K562 (cell line): ENCODE results near the gene COL4A1. TPM values are rescaled to one million over a fixed set of nuclear protein-coding genes. Genes with fewer than 3 reads are reported as not detected.

Experiments
- ATAC-seq: fragments of 200-7000 bp; cut with Tn5 transposase; 3 replicates; pipeline ENCODE4 v1.9.1; 2020; ENCODE audit warnings: moderate library complexity
- BruUV-seq: library from RNA; stranded (reverse); fragments of 400-500 nt; replicated peaks from 2 replicates; lab custom pipeline; 2021; lab: Mats Ljungman, UMichigan
- CTCF ChIA-PET: fragments of 300-600 bp; formaldehyde crosslinking; extraction: SDS; loops from one replicate; lab custom pipeline; 2021; ENCODE audit warnings: low intra/inter-chr PET ratio; lab: Yijun Ruan, JAX
- POLR2A ChIA-PET: fragments of 300-600, 350-650 bp; sonication (Branson Sonifier 250); formaldehyde crosslinking; extraction: SDS; loops from one replicate; lab custom pipeline; 2021; ENCODE audit warnings: antibody characterized with exemption, inconsistent platforms; lab: Yijun Ruan, JAX
- DNase-seq, 4 experiments: peaks; one replicate each; pipeline versions ENCODE4 v3.0.0 to v3.0.0-alpha.2; 2011 to 2018; ENCODE audit warnings: low spot score in 3 of 4, mixed read lengths in 3 of 4; ENCODE audit errors: extremely low read depth in 1 of 4
- FAIRE-seq: peaks from 2 replicates; lab custom pipeline; 2011; peaks lifted over from hg19 to GRCh38; lab: Jason Lieb, UNC
- H2AFZ ChIP-seq: 2 replicates; pipeline ENCODE4 v1.6.0; 2011; ENCODE audit warnings: low read depth, low read length, control low read depth, inconsistent platforms
- H3K27ac ChIP-seq: fragments of 200-600 bp; 3 replicates; pipeline ENCODE4 v1.8.0; 2011; ENCODE audit warnings: low read depth, mild to moderate bottlenecking, control low read depth, inconsistent platforms, low read length, moderate library complexity, mixed read lengths; ENCODE audit errors: extremely low read depth
- H3K27me3 ChIP-seq, 2 experiments: fragments of 300-600 bp in 1 of 2; 2 replicates in 1 of 2; 3 replicates in 1 of 2; pipeline versions ENCODE4 v1.6.0 to v1.8.0; 2011; ENCODE audit warnings: inconsistent platforms in 2 of 2, low read length in 2 of 2, mild to moderate bottlenecking in 1 of 2, mixed read lengths in 1 of 2, moderate library complexity in 1 of 2; ENCODE audit not compliant: control insufficient read depth in 2 of 2, insufficient read depth in 2 of 2
- H3K36me3 ChIP-seq: fragments of 300-600 bp; 3 replicates; pipeline ENCODE4 v1.8.0; 2011; ENCODE audit warnings: mild to moderate bottlenecking, low read length, inconsistent platforms; ENCODE audit not compliant: control insufficient read depth, insufficient read depth
- H3K4me1 ChIP-seq, 2 experiments: fragments of 200-600 bp in 1 of 2; replicated peaks in 1 of 2; 2 replicates in 1 of 2; 3 replicates in 1 of 2; pipeline versions ENCODE4 v1.5.1 to v1.8.0; 2011; ENCODE audit warnings: inconsistent platforms in 2 of 2, low read length in 2 of 2, mild to moderate bottlenecking in 1 of 2, mixed read lengths in 1 of 2, moderate library complexity in 1 of 2; ENCODE audit not compliant: control insufficient read depth in 2 of 2, insufficient read depth in 2 of 2
- H3K4me2 ChIP-seq: 2 replicates; pipeline ENCODE4 v1.6.1; 2011; ENCODE audit warnings: low read length, control low read depth, inconsistent platforms, mixed read lengths; ENCODE audit not compliant: insufficient read depth
- H3K4me3 ChIP-seq: fragments of 200-600 bp; sonication (generic), shearing (Covaris generic); 2 replicates; pipeline ENCODE4 v1.5.1; 2016; ENCODE audit warnings: control low read depth, inconsistent platforms
- H3K79me2 ChIP-seq: fragments of 200-600 bp; 3 replicates; pipeline ENCODE4 v1.8.0; 2011; ENCODE audit warnings: low read length, inconsistent platforms; ENCODE audit not compliant: control insufficient read depth, insufficient read depth
- H3K9ac ChIP-seq, 2 experiments: 2 replicates each; pipeline versions ENCODE4 v1.6.0 to v1.6.1; 2011; ENCODE audit warnings: low read depth in 2 of 2, low read length in 2 of 2, control low read depth in 1 of 2, inconsistent platforms in 1 of 2, mild to moderate bottlenecking in 1 of 2, mixed read lengths in 1 of 2; ENCODE audit not compliant: insufficient read depth in 1 of 2
- H3K9me1 ChIP-seq: one replicate; pipeline ENCODE4 v1.6.0; 2011; ENCODE audit warnings: inconsistent platforms, mild to moderate bottlenecking, low read length, moderate library complexity; ENCODE audit not compliant: control insufficient read depth, insufficient read depth
- H3K9me3 ChIP-seq: replicated peaks from 2 replicates; pipeline ENCODE4 v1.5.1; 2011; ENCODE audit warnings: low read depth, low read length, inconsistent platforms; ENCODE audit not compliant: control insufficient read depth, insufficient read depth
- H4K20me1 ChIP-seq: replicated peaks from 2 replicates; pipeline ENCODE4 v1.6.1; 2011; ENCODE audit warnings: low read length, inconsistent platforms, mixed read lengths; ENCODE audit not compliant: control insufficient read depth, insufficient read depth
- ARHGAP35 ChIP-seq: fragments of 450-650 bp; IDR thresholded peaks from 2 replicates; pipeline ENCODE4 v1.6.1; 2018; ENCODE audit not compliant: partially characterized antibody
- FOXK1 ChIP-seq: sonication (generic); formaldehyde crosslinking; IDR thresholded peaks from 2 replicates; pipeline ENCODE4 v1.8.0; 2022; ENCODE audit warnings: missing genetic modification reagents, mild to moderate bottlenecking, borderline replicate concordance
- KAT8 ChIP-seq: fragments of 450-650 bp; IDR thresholded peaks from 2 replicates; pipeline ENCODE4 v1.6.1; 2016; ENCODE audit warnings: low read depth, mild to moderate bottlenecking
- MEIS2 ChIP-seq: fragments of 450-650 bp; IDR thresholded peaks from 2 replicates; pipeline ENCODE4 v1.6.1; 2014; ENCODE audit warnings: mild to moderate bottlenecking; ENCODE audit not compliant: partially characterized antibody
- MYNN ChIP-seq, 2 experiments: sonication (generic); formaldehyde crosslinking in 1 of 2; IDR thresholded peaks; 2 replicates each; pipeline versions ENCODE4 v1.5.0 to v1.6.1; 2016 to 2020; ENCODE audit warnings: antibody characterized with exemption in 1 of 2, missing genetic modification reagents in 1 of 2
- ZBTB1 ChIP-seq: sonication (generic); formaldehyde crosslinking; IDR thresholded peaks from 2 replicates; pipeline ENCODE4 v1.8.1; 2023; ENCODE audit warnings: missing genetic modification reagents, low read depth, mild to moderate bottlenecking, borderline replicate concordance
- WGBS: fragments of 100-300 bp; shearing (Covaris generic); methylation state at CpG from one replicate; pipeline ENCODE4 v1.1.6; 2016; ENCODE audit warnings: low coverage, mixed read lengths; ENCODE audit not compliant: insufficient coverage; ENCODE audit errors: missing lambda C conversion rate; 5-methylcytosine and 5-hydroxymethylcytosine counted together
- in situ Hi-C: fragments of 300-500 bp; cut with MboI; formaldehyde crosslinking; loops from 4 replicates; pipeline ENCODE4 v1.15.0; 2018; ENCODE audit warnings: inconsistent platforms, mixed read lengths
- intact Hi-C: fragments of 100-400 bp; cut with micrococcal nuclease; formaldehyde crosslinking; loops from 2 replicates; pipeline ENCODE4 v1.14.2; 2022
- polyA plus RNA-seq, 8 experiments: library from polyadenylated mRNA; depleted of rRNA in 4 of 8; stranded (reverse) in 5 of 8; unstranded in 3 of 8; fragments of >200 nt; fragmentation: Nextera tagmentation in 2 of 8; fragmentation: Illumina TruSeq in 1 of 8; extraction: Ambion mirVana in 2 of 8; extraction: Trizol in 1 of 8; gene quantifications; 2 replicates each; pipeline versions ENCODE4 v1.2.1 to v1.2.3, GENCODE V29; 2011 to 2014; ENCODE audit warnings: inconsistent platforms in 1 of 8, missing spikeins in 1 of 8
- total RNA-seq, 7 experiments: library from RNA; depleted of rRNA in 6 of 7; stranded (reverse); fragments of >200 nt in 6 of 7; fragmentation: Illumina TruSeq in 2 of 7; extraction: Trizol in 2 of 7; gene quantifications; 2 replicates each; pipeline versions ENCODE4 v1.2.1 to v1.2.3, GENCODE V29; 2011 to 2021; ENCODE audit warnings: low replicate concordance in 1 of 7
- TF ChIP-seq, protein P1 (sequence below): fragments of 450-650 bp; IDR thresholded peaks from 2 replicates; pipeline ENCODE4 v1.6.1; 2016; ENCODE audit warnings: mild to moderate bottlenecking, moderate library complexity
- TF ChIP-seq, protein P2 (sequence below): sonication (generic); formaldehyde crosslinking; IDR thresholded peaks from 2 replicates; pipeline ENCODE4 v1.8.0; 2022; ENCODE audit warnings: mild to moderate bottlenecking, missing genetic modification reagents
- TF ChIP-seq, protein P3 (sequence below): sonication (generic); formaldehyde crosslinking; IDR thresholded peaks from 2 replicates; pipeline ENCODE4 v1.9.0; 2022; ENCODE audit warnings: mild to moderate bottlenecking, missing genetic modification reagents

The COL4A1 gene
- total and polyA plus RNA-seq, 9 of the 15 experiments (the other 6 are each of a cell fraction or from before 2014, with no cell fraction given): 0.35 TPM; not detected in 8

- H3K9me3 ChIP-seq: no peaks in the 10 kb centered on the region
- no peaks in the 10 kb centered on the region for H3K9me1 ChIP-seq
- no peaks in the 10 kb centered on the region for H4K20me1 ChIP-seq
- no peak overlapping the region for H2AFZ ChIP-seq
- no peak overlapping the region for H3K4me3 ChIP-seq
- ChIA-PET CTCF (no interaction called here), POLR2A (no interaction called here)
- no TSS peak for BruUV-seq
- no peak for DNase-seq
- H3K27ac ChIP-seq: no peak overlapping the region
- no peak for FAIRE-seq
- no peak overlapping the region for H3K4me2 ChIP-seq
- no peak for ATAC-seq
- H3K36me3 ChIP-seq: no peaks in the 10 kb centered on the region
- under 1% methylated on average over 15 of the region's 16 CpGs for WGBS
- in situ Hi-C loops (no loop called here), intact Hi-C loops (no loop called here)
- H3K4me1 ChIP-seq: no peaks in the 10 kb centered on the region
- H3K9ac ChIP-seq: no peak overlapping the region
- no peaks in the 10 kb centered on the region for H3K79me2 ChIP-seq
- peaks cover 3 to 5% of the 10 kb centered on the region in 2 experiments; a peak in 3 of 5 replicates for H3K27me3 ChIP-seq
- TF ChIP-seq ZBTB1 (CRISPR knock-in tag): no peak
- no peak for TF ChIP-seq KAT8
- TF ChIP-seq, protein P1, sequence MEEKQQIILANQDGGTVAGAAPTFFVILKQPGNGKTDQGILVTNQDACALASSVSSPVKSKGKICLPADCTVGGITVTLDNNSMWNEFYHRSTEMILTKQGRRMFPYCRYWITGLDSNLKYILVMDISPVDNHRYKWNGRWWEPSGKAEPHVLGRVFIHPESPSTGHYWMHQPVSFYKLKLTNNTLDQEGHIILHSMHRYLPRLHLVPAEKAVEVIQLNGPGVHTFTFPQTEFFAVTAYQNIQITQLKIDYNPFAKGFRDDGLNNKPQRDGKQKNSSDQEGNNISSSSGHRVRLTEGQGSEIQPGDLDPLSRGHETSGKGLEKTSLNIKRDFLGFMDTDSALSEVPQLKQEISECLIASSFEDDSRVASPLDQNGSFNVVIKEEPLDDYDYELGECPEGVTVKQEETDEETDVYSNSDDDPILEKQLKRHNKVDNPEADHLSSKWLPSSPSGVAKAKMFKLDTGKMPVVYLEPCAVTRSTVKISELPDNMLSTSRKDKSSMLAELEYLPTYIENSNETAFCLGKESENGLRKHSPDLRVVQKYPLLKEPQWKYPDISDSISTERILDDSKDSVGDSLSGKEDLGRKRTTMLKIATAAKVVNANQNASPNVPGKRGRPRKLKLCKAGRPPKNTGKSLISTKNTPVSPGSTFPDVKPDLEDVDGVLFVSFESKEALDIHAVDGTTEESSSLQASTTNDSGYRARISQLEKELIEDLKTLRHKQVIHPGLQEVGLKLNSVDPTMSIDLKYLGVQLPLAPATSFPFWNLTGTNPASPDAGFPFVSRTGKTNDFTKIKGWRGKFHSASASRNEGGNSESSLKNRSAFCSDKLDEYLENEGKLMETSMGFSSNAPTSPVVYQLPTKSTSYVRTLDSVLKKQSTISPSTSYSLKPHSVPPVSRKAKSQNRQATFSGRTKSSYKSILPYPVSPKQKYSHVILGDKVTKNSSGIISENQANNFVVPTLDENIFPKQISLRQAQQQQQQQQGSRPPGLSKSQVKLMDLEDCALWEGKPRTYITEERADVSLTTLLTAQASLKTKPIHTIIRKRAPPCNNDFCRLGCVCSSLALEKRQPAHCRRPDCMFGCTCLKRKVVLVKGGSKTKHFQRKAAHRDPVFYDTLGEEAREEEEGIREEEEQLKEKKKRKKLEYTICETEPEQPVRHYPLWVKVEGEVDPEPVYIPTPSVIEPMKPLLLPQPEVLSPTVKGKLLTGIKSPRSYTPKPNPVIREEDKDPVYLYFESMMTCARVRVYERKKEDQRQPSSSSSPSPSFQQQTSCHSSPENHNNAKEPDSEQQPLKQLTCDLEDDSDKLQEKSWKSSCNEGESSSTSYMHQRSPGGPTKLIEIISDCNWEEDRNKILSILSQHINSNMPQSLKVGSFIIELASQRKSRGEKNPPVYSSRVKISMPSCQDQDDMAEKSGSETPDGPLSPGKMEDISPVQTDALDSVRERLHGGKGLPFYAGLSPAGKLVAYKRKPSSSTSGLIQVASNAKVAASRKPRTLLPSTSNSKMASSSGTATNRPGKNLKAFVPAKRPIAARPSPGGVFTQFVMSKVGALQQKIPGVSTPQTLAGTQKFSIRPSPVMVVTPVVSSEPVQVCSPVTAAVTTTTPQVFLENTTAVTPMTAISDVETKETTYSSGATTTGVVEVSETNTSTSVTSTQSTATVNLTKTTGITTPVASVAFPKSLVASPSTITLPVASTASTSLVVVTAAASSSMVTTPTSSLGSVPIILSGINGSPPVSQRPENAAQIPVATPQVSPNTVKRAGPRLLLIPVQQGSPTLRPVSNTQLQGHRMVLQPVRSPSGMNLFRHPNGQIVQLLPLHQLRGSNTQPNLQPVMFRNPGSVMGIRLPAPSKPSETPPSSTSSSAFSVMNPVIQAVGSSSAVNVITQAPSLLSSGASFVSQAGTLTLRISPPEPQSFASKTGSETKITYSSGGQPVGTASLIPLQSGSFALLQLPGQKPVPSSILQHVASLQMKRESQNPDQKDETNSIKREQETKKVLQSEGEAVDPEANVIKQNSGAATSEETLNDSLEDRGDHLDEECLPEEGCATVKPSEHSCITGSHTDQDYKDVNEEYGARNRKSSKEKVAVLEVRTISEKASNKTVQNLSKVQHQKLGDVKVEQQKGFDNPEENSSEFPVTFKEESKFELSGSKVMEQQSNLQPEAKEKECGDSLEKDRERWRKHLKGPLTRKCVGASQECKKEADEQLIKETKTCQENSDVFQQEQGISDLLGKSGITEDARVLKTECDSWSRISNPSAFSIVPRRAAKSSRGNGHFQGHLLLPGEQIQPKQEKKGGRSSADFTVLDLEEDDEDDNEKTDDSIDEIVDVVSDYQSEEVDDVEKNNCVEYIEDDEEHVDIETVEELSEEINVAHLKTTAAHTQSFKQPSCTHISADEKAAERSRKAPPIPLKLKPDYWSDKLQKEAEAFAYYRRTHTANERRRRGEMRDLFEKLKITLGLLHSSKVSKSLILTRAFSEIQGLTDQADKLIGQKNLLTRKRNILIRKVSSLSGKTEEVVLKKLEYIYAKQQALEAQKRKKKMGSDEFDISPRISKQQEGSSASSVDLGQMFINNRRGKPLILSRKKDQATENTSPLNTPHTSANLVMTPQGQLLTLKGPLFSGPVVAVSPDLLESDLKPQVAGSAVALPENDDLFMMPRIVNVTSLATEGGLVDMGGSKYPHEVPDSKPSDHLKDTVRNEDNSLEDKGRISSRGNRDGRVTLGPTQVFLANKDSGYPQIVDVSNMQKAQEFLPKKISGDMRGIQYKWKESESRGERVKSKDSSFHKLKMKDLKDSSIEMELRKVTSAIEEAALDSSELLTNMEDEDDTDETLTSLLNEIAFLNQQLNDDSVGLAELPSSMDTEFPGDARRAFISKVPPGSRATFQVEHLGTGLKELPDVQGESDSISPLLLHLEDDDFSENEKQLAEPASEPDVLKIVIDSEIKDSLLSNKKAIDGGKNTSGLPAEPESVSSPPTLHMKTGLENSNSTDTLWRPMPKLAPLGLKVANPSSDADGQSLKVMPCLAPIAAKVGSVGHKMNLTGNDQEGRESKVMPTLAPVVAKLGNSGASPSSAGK: no peak
- TF ChIP-seq FOXK1 (CRISPR knock-in tag): no peak
- TF ChIP-seq ARHGAP35: no peak
- no peak for TF ChIP-seq MEIS2
- TF ChIP-seq MYNN (IDR thresholded peaks at IDR 0.05): no peak
- no peak for TF ChIP-seq MYNN (CRISPR knock-in tag; IDR thresholded peaks at IDR 0.05)
- TF ChIP-seq, protein P2, sequence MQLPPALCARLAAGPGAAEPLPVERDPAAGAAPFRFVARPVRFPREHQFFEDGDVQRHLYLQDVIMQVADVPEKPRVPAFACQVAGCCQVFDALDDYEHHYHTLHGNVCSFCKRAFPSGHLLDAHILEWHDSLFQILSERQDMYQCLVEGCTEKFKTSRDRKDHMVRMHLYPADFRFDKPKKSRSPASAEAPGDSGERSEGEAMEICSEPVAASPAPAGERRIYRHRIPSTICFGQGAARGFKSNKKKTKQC (CRISPR knock-in tag): no peak
- TF ChIP-seq, protein P3, sequence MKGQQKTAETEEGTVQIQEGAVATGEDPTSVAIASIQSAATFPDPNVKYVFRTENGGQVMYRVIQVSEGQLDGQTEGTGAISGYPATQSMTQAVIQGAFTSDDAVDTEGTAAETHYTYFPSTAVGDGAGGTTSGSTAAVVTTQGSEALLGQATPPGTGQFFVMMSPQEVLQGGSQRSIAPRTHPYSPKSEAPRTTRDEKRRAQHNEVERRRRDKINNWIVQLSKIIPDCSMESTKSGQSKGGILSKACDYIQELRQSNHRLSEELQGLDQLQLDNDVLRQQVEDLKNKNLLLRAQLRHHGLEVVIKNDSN (CRISPR knock-in tag): no peak
Measured at GRCh38 chr13:110275931-110276552, 30.9 kb downstream of the COL4A1 start.
